HEK293 (cell line): ENCODE data around the gene PCSK2.

Experiments used
- CTCF ChIA-PET: fragments of 350-600 bp; formaldehyde crosslinking; extraction: SDS; loops from one replicate; lab custom pipeline; 2021; ENCODE audit warnings: antibody characterized with exemption; lab: Yijun Ruan, JAX
- POLR2A ChIA-PET: fragments of 300-600 bp; formaldehyde crosslinking; extraction: SDS; loops from one replicate; lab custom pipeline; 2020; ENCODE audit warnings: antibody characterized with exemption, inconsistent platforms; lab: Yijun Ruan, JAX
- H3K27ac ChIP-seq: fragments of 200-500 bp; sonication (Bioruptor generic); 2 replicates; pipeline ENCODE4 v1.5.1; 2014; ENCODE audit warnings: low read depth, low read length, control low read depth, inconsistent platforms; ENCODE audit errors: extremely low read depth
- H3K36me3 ChIP-seq, 2 experiments: fragments of 200-500 bp in 1 of 2; sonication (Bioruptor generic) in 1 of 2; 1 replicate in 1 of 2; 2 replicates in 1 of 2; pipeline ENCODE4 v1.5.1; 2014 to 2017; ENCODE audit warnings: inconsistent platforms in 2 of 2, low read length in 2 of 2; ENCODE audit not compliant: control insufficient read depth in 2 of 2, insufficient read depth in 1 of 2
- H3K4me1 ChIP-seq: fragments of 200-500 bp; sonication (Bioruptor generic); 2 replicates; pipeline ENCODE4 v1.5.1; 2014; ENCODE audit warnings: mild to moderate bottlenecking, low read length, inconsistent platforms; ENCODE audit not compliant: control insufficient read depth, insufficient read depth
- H3K4me3 ChIP-seq: 2 replicates; pipeline ENCODE4 v1.5.1; 2011; ENCODE audit warnings: low read depth, mild to moderate bottlenecking, control low read depth, low read length, moderate library complexity
- H3K9me3 ChIP-seq: fragments of 200-500 bp; sonication (Bioruptor generic); 2 replicates; pipeline ENCODE4 v1.5.1; 2014; ENCODE audit warnings: low read depth, low read length, inconsistent platforms; ENCODE audit not compliant: control insufficient read depth, insufficient read depth
- FEZF1 ChIP-seq: fragments of 450-650 bp; formaldehyde crosslinking; IDR thresholded peaks from 2 replicates; pipeline ENCODE4 v1.5.1; 2016; ENCODE audit warnings: missing biosample characterization, missing genetic modification characterization
- GLI4 ChIP-seq: fragments of 450-650 bp; formaldehyde crosslinking; IDR thresholded peaks from 2 replicates; pipeline ENCODE4 v1.5.1; 2016; ENCODE audit warnings: missing biosample characterization, missing genetic modification characterization
- PRDM1 ChIP-seq: fragments of 450-650 bp; formaldehyde crosslinking; IDR thresholded peaks from 2 replicates; pipeline ENCODE4; 2016; ENCODE audit warnings: missing biosample characterization, missing genetic modification characterization
- SETDB1 ChIP-seq: IDR thresholded peaks from one replicate; pipeline ENCODE4 v1.6.1; 2017; ENCODE audit warnings: mild to moderate bottlenecking, low read length, moderate library complexity, mixed read lengths; ENCODE audit not compliant: insufficient read length
- SP3 ChIP-seq: fragments of 450-650 bp; formaldehyde crosslinking; IDR thresholded peaks from 2 replicates; pipeline ENCODE4 v1.5.1; 2016; ENCODE audit warnings: missing biosample characterization, missing genetic modification characterization
- ZBTB48 ChIP-seq: fragments of 450-650 bp; formaldehyde crosslinking; IDR thresholded peaks from 2 replicates; pipeline ENCODE4 v1.5.1; 2016; ENCODE audit warnings: missing biosample characterization, missing genetic modification characterization
- ZEB2 ChIP-seq: fragments of 450-650 bp; formaldehyde crosslinking; IDR thresholded peaks from 2 replicates; pipeline ENCODE4 v1.5.1; 2016; ENCODE audit warnings: missing biosample characterization, missing genetic modification characterization
- ZFHX2 ChIP-seq: fragments of 450-650 bp; formaldehyde crosslinking; conservative IDR thresholded peaks from 2 replicates; pipeline ENCODE4 v1.5.1; 2016; ENCODE audit warnings: missing biosample characterization, missing genetic modification characterization
- ZIC2 ChIP-seq: fragments of 450-650 bp; formaldehyde crosslinking; IDR thresholded peaks from 2 replicates; pipeline ENCODE4 v1.5.1; 2016; ENCODE audit warnings: missing biosample characterization, missing genetic modification characterization
- ZNF146 ChIP-seq: fragments of 450-650 bp; formaldehyde crosslinking; IDR thresholded peaks from 2 replicates; pipeline ENCODE4 v1.5.1; 2016; ENCODE audit warnings: missing biosample characterization, missing genetic modification characterization
- ZNF155 ChIP-seq: fragments of 450-650 bp; formaldehyde crosslinking; IDR thresholded peaks from 2 replicates; pipeline ENCODE4 v1.5.1; 2016; ENCODE audit warnings: missing biosample characterization, missing genetic modification characterization
- ZNF302 ChIP-seq: fragments of 450-650 bp; formaldehyde crosslinking; IDR thresholded peaks from 2 replicates; pipeline ENCODE4 v1.5.1; 2016; ENCODE audit warnings: missing biosample characterization, missing genetic modification characterization, low read depth
- ZNF473 ChIP-seq: fragments of 450-650 bp; formaldehyde crosslinking; IDR thresholded peaks from 2 replicates; pipeline ENCODE4 v1.5.1; 2017; ENCODE audit warnings: missing biosample characterization, missing genetic modification characterization
- ZNF530 ChIP-seq: fragments of 450-650 bp; formaldehyde crosslinking; IDR thresholded peaks from 2 replicates; pipeline ENCODE4 v1.5.1; 2016; ENCODE audit warnings: low read depth, missing biosample characterization, missing genetic modification characterization
- ZNF549 ChIP-seq: fragments of 450-650 bp; IDR thresholded peaks from 2 replicates; pipeline ENCODE4 v1.5.1; 2018; ENCODE audit warnings: missing biosample characterization, missing genetic modification characterization, mild to moderate bottlenecking, inconsistent platforms, moderate library complexity
- ZNF560 ChIP-seq: fragments of 450-650 bp; formaldehyde crosslinking; IDR thresholded peaks from 2 replicates; pipeline ENCODE4 v1.5.1; 2017; ENCODE audit warnings: missing biosample characterization, missing genetic modification characterization, borderline replicate concordance
- ZNF664 ChIP-seq: fragments of 450-650 bp; formaldehyde crosslinking; IDR thresholded peaks from 2 replicates; pipeline ENCODE4 v1.5.1; 2016; ENCODE audit warnings: missing biosample characterization, missing genetic modification characterization
- ZNF701 ChIP-seq: fragments of 450-650 bp; formaldehyde crosslinking; IDR thresholded peaks from 2 replicates; pipeline ENCODE4 v1.5.1; 2016; ENCODE audit warnings: missing biosample characterization, missing genetic modification characterization
- ZNF704 ChIP-seq: fragments of 450-650 bp; formaldehyde crosslinking; IDR thresholded peaks from 2 replicates; pipeline ENCODE4 v1.5.1; 2016; ENCODE audit warnings: missing biosample characterization, missing genetic modification characterization
- ZNF707 ChIP-seq: fragments of 450-650 bp; formaldehyde crosslinking; IDR thresholded peaks from 2 replicates; pipeline ENCODE4 v1.5.1; 2016; ENCODE audit warnings: missing biosample characterization, missing genetic modification characterization
- ZNF777 ChIP-seq: fragments of 450-650 bp; formaldehyde crosslinking; IDR thresholded peaks from 2 replicates; pipeline ENCODE4 v1.5.1; 2017; ENCODE audit warnings: missing biosample characterization, missing genetic modification characterization, borderline replicate concordance
- ZSCAN16 ChIP-seq: fragments of 450-650 bp; formaldehyde crosslinking; IDR thresholded peaks from 2 replicates; pipeline ENCODE4 v1.5.1; 2016; ENCODE audit warnings: missing biosample characterization, missing genetic modification characterization
- TF ChIP-seq, protein P1 (sequence below): fragments of 450-650 bp; formaldehyde crosslinking; IDR thresholded peaks from 2 replicates; pipeline ENCODE4 v1.5.1; 2017; ENCODE audit warnings: missing biosample characterization, missing genetic modification characterization
- TF ChIP-seq, protein P2 (sequence below): fragments of 450-650 bp; formaldehyde crosslinking; IDR thresholded peaks from 2 replicates; pipeline ENCODE4 v1.5.1; 2017; ENCODE audit warnings: missing biosample characterization, missing genetic modification characterization
- TF ChIP-seq, protein P3 (sequence below): fragments of 450-650 bp; formaldehyde crosslinking; IDR thresholded peaks from 2 replicates; pipeline ENCODE4 v1.5.1; 2017; ENCODE audit warnings: missing biosample characterization, mild to moderate bottlenecking, missing genetic modification characterization, moderate library complexity

Gene PCSK2

DNA sequence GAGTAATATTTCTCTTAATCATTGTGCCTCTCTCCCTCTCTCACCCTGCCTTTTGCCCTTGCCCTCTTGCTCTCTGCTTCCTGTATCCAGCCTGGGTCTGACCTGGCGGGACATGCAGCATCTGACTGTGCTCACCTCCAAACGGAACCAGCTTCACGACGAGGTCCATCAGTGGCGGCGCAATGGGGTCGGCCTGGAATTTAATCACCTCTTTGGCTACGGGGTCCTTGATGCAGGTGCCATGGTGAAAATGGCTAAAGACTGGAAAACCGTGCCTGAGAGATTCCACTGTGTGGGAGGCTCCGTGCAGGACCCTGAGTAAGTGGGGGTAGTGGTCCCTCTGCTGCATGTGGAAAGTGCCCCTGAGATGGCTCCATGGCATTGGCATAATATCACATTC lies 238.4 kb downstream of the PCSK2 start:
- no peak overlapping the region for H3K27ac ChIP-seq
- CTCF ChIA-PET = interaction anchor here (0.6 kb wide), 2 partner anchors 58 to 641 kb away, joined by 3 read pairs; no protein-coding TSS in a partner anchor
- H3K4me1 ChIP-seq = no peaks in the 10 kb centered on the region
- no peak for TF ChIP-seq ZFHX2
- TF ChIP-seq ZEB2 = no peak
- TF ChIP-seq, protein P1, sequence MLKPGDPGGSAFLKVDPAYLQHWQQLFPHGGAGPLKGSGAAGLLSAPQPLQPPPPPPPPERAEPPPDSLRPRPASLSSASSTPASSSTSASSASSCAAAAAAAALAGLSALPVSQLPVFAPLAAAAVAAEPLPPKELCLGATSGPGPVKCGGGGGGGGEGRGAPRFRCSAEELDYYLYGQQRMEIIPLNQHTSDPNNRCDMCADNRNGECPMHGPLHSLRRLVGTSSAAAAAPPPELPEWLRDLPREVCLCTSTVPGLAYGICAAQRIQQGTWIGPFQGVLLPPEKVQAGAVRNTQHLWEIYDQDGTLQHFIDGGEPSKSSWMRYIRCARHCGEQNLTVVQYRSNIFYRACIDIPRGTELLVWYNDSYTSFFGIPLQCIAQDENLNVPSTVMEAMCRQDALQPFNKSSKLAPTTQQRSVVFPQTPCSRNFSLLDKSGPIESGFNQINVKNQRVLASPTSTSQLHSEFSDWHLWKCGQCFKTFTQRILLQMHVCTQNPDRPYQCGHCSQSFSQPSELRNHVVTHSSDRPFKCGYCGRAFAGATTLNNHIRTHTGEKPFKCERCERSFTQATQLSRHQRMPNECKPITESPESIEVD (tag by site-specific recombination) = no peak
- TF ChIP-seq ZNF155 (tag by site-specific recombination) = no peak
- TF ChIP-seq ZSCAN16 (tag by site-specific recombination) = no peak
- no peak for TF ChIP-seq ZIC2
- TF ChIP-seq, protein P2, sequence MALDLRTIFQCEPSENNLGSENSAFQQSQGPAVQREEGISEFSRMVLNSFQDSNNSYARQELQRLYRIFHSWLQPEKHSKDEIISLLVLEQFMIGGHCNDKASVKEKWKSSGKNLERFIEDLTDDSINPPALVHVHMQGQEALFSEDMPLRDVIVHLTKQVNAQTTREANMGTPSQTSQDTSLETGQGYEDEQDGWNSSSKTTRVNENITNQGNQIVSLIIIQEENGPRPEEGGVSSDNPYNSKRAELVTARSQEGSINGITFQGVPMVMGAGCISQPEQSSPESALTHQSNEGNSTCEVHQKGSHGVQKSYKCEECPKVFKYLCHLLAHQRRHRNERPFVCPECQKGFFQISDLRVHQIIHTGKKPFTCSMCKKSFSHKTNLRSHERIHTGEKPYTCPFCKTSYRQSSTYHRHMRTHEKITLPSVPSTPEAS (tag by site-specific recombination) = no peak
- TF ChIP-seq ZNF146 (tag by site-specific recombination) = no peak
- no peak for TF ChIP-seq SETDB1
- no peak for TF ChIP-seq ZNF777 (tag by site-specific recombination)
- TF ChIP-seq FEZF1 (tag by site-specific recombination) = no peak
- TF ChIP-seq ZNF704 (tag by site-specific recombination) = no peak
- no peak for TF ChIP-seq ZNF560
- no peak for TF ChIP-seq ZNF701 (tag by site-specific recombination)
- TF ChIP-seq, protein P3, sequence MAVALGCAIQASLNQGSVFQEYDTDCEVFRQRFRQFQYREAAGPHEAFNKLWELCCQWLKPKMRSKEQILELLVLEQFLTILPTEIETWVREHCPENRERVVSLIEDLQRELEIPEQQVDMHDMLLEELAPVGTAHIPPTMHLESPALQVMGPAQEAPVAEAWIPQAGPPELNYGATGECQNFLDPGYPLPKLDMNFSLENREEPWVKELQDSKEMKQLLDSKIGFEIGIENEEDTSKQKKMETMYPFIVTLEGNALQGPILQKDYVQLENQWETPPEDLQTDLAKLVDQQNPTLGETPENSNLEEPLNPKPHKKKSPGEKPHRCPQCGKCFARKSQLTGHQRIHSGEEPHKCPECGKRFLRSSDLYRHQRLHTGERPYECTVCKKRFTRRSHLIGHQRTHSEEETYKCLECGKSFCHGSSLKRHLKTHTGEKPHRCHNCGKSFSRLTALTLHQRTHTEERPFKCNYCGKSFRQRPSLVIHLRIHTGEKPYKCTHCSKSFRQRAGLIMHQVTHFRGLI = no peak
- TF ChIP-seq ZNF530 (tag by site-specific recombination) = no peak
- TF ChIP-seq SP3 (tag by site-specific recombination) = no peak
- TF ChIP-seq ZNF473 = no peak
- no peak for TF ChIP-seq ZNF549 (tag by site-specific recombination)
- H3K9me3 ChIP-seq = no peaks in the 10 kb centered on the region
- no peak overlapping the region for H3K4me3 ChIP-seq
- POLR2A ChIA-PET = no interaction called here
- H3K36me3 ChIP-seq = no peaks in the 10 kb centered on the region

DNA sequence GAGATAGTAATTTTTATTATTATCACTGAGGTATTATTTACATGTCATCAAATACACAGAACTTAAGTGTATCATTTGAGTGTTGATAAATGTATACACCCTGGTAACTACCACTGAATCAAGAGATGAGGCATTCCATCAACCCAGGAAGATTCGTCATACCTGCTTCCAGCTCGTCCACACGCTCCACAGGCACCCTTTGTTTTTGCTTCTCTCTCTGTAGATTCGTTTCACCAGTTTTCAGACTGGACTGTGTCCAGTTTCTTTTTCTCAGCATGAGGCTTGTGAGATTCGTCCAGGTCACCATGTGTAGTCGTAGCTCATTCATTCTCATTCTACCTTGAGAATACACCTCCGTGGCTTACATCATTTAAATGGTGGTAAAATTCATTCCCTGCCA lies 239.8 kb downstream of the PCSK2 start:
- no peaks in the 10 kb centered on the region for H3K36me3 ChIP-seq
- no peak overlapping the region for H3K27ac ChIP-seq
- no peaks in the 10 kb centered on the region for H3K4me1 ChIP-seq
- POLR2A ChIA-PET = no interaction called here
- H3K4me3 ChIP-seq = no peak overlapping the region
- TF ChIP-seq PRDM1 (no peak), ZNF707 (tag by site-specific recombination) (no peak), ZNF664 (tag by site-specific recombination) (no peak), GLI4 (no peak), ZNF302 (tag by site-specific recombination) (no peak), ZBTB48 (no peak)
- TF ChIP-seq, protein P2 (tag by site-specific recombination) = no peak
- CTCF ChIA-PET = no interaction called here
- H3K9me3 ChIP-seq = no peaks in the 10 kb centered on the region
